Suprapubic skin (tissue), 4 donors: ENCODE measurements around the gene HEY2. TPM values are rescaled to one million over a fixed set of nuclear protein-coding genes. Genes with fewer than 3 reads are reported as not detected.

Experiments used
- DNase-seq, 2 donors: peaks; one replicate each; pipeline ENCODE4 v3.0.0-alpha.2; 2019; ENCODE audit warnings: low spot score in 2 of 2
- H3K27ac ChIP-seq: fragments of 200-600 bp; sonication (generic); one replicate; pipeline ENCODE4 v1.5.1; 2019
- H3K27me3 ChIP-seq: fragments of 200-600 bp; sonication (generic); one replicate; pipeline ENCODE4 v1.5.1; 2019
- H3K36me3 ChIP-seq: fragments of 200-600 bp; sonication (generic); one replicate; pipeline ENCODE4 v1.5.1; 2019
- H3K4me1 ChIP-seq: fragments of 200-600 bp; sonication (generic); one replicate; pipeline ENCODE4 v1.5.1; 2019
- H3K4me3 ChIP-seq: fragments of 200-600 bp; sonication (generic); one replicate; pipeline ENCODE4 v1.5.1; 2019; ENCODE audit warnings: mild to moderate bottlenecking
- H3K9me3 ChIP-seq: fragments of 200-600 bp; sonication (generic); one replicate; pipeline ENCODE4 v1.5.1; 2019
- EP300 ChIP-seq: sonication (generic); formaldehyde crosslinking; IDR thresholded peaks from one replicate; pipeline ENCODE4 v1.6.1; 2017; ENCODE audit warnings: antibody characterized with exemption
- POLR2A ChIP-seq, 2 donors: fragments of 450-650 bp; IDR thresholded peaks; one replicate each; pipeline ENCODE4 v1.6.1; 2017; ENCODE audit warnings: antibody characterized with exemption in 2 of 2, mild to moderate bottlenecking in 2 of 2, moderate library complexity in 2 of 2
- POLR2AphosphoS5 ChIP-seq, 3 donors: sonication (generic); formaldehyde crosslinking; IDR thresholded peaks; one replicate each; pipeline ENCODE4 v1.6.1; 2017; ENCODE audit warnings: antibody characterized with exemption in 3 of 3
- WGBS: methylation state at CpG from one replicate; pipeline ENCODE4 v1.1.5; 2018; 5-methylcytosine and 5-hydroxymethylcytosine counted together
- total RNA-seq, 4 donors: library from RNA; depleted of rRNA; stranded (reverse); fragments of >200 nt; gene quantifications; one replicate each; pipeline ENCODE4 v1.1.0, GENCODE V29; 2016
- TF ChIP-seq, protein P1 (sequence below), 2 donors: fragments of 200-600 bp in 1 of 2; fragments of 450-650 bp in 1 of 2; sonication (generic) in 1 of 2; IDR thresholded peaks; one replicate each; pipeline ENCODE4 v1.5.1; 2016 to 2019; ENCODE audit warnings: antibody characterized with exemption in 2 of 2, mild to moderate bottlenecking in 1 of 2, moderate library complexity in 1 of 2

HEY2 gene
- total RNA-seq, 4 donors from 2014 or later, result 0.76 to 3.0 (median 1.9) TPM

DNA sequence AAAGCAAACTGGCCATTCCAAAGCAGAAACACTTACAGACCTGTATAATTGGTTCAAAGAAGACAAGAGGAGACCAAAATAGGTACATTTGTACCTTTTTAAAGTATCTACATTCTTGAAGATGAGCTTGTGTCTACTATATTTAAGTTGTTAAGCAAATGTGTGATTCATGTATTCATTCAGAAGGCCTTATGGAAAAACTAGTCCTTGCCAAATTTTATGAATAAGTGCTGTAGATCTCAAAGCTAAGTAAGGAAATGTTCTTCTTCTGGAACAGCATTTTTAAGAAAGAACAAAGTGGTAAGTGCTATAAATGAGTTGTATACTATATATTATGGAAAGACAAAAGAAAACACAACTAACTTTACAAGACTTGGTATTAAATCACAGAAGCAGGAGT lies 22.2 kb upstream of the HEY2 start:
- TF ChIP-seq, protein P1, sequence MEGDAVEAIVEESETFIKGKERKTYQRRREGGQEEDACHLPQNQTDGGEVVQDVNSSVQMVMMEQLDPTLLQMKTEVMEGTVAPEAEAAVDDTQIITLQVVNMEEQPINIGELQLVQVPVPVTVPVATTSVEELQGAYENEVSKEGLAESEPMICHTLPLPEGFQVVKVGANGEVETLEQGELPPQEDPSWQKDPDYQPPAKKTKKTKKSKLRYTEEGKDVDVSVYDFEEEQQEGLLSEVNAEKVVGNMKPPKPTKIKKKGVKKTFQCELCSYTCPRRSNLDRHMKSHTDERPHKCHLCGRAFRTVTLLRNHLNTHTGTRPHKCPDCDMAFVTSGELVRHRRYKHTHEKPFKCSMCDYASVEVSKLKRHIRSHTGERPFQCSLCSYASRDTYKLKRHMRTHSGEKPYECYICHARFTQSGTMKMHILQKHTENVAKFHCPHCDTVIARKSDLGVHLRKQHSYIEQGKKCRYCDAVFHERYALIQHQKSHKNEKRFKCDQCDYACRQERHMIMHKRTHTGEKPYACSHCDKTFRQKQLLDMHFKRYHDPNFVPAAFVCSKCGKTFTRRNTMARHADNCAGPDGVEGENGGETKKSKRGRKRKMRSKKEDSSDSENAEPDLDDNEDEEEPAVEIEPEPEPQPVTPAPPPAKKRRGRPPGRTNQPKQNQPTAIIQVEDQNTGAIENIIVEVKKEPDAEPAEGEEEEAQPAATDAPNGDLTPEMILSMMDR (IDR thresholded peaks at IDR 0.05), result no peak
- TF ChIP-seq POLR2A (IDR thresholded peaks at IDR 0.05) (no peak), EP300 (no peak), POLR2AphosphoS5 (IDR thresholded peaks at IDR 0.05) (no peak)
- H3K9me3 ChIP-seq, result no peaks in the 10 kb centered on the region

DNA sequence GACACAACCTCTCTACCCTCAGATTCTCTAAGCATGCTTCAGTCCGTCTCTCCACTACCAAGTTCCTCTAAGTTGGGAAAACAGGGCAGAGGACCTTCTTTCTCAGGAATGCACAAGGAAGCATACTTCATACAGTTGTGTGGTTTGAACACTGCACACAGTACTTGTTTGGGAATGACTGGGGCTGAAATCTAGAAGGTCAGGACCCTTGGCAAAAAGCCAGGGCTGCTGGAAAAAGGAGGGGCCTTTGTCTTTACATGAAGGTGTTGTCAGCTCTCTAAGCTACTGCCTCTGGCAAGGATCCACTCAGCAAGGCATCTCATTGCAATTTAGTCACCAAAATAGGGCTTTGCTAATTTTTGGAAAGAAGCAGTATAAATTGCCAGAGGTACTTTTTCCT lies 20.7 kb upstream of the HEY2 start:
- Histone ChIP-seq H3K36me3 (no peaks in the 10 kb centered on the region), H3K27ac (no peak overlapping the region), H3K27me3 (no peaks in the 10 kb centered on the region), H3K4me3 (no peak overlapping the region), H3K4me1 (no peaks in the 10 kb centered on the region), H3K9me3 (no peaks in the 10 kb centered on the region)
- WGBS, result 86% methylated on average over 1 of the region's 1 CpG
- TF ChIP-seq EP300 (no peak), POLR2A (IDR thresholded peaks at IDR 0.05) (no peak), POLR2AphosphoS5 (IDR thresholded peaks at IDR 0.05) (no peak)
- TF ChIP-seq, protein P1 (IDR thresholded peaks at IDR 0.05), result no peak
- no peak for DNase-seq

More for the DNA sequence above, 22.2 kb upstream of the HEY2 start:
- no peaks in the 10 kb centered on the region for H3K4me1 ChIP-seq
- no peaks in the 10 kb centered on the region for H3K27me3 ChIP-seq
- H3K27ac ChIP-seq, result no peak overlapping the region
- H3K4me3 ChIP-seq, result no peak overlapping the region
- DNase-seq, result no peak
- H3K36me3 ChIP-seq, result no peaks in the 10 kb centered on the region

DNA sequence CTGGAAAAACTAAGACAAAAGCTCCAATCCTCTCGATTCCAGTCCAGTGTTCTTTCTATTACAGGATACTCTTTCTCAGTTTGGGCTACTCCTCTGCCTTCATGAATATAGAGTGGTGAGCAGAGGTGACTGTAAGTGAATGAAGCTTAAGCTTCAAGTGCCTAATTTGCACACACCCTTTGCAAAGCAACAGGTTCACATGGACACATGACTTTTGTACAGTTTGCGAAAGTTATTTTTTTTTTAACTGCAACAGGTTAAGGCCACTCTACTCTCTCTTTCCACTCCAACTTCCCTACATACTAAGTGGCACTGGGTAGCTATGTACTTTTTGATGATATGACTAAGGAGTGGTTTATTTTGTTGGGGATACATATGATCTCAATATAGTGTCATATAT lies 19.4 kb upstream of the HEY2 start:
- TF ChIP-seq, protein P1 (IDR thresholded peaks at IDR 0.05), result no peak
- no peaks in the 10 kb centered on the region for H3K27me3 ChIP-seq
- no peak overlapping the region for H3K27ac ChIP-seq
- no peaks in the 10 kb centered on the region for H3K4me1 ChIP-seq
- 82% methylated on average over 2 of the region's 2 CpGs for WGBS
- no peak for DNase-seq
- no peaks in the 10 kb centered on the region for H3K9me3 ChIP-seq
- H3K4me3 ChIP-seq, result no peak overlapping the region
- H3K36me3 ChIP-seq, result no peaks in the 10 kb centered on the region

DNA sequence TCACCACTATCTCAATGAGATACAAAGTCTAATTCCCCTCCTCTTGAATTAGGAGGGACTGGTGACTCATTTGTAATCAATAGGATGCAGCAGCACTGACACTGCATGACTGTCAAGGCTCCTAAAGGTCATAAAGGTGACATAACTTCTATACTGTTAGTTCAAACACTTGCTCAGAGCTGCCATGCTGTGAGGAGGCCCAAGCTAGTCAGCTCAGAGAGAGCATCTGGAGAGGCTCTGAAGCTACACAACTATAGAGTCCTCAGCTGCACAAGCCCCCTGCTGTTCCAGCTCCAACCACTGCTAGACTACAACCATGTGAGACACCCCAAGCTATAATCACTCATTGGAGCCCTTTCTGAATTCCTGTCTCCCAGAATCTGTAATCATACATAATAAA lies 17.0 kb upstream of the HEY2 start:
- TF ChIP-seq, protein P1 (IDR thresholded peaks at IDR 0.05), result no peak
- TF ChIP-seq EP300 (no peak), POLR2A (IDR thresholded peaks at IDR 0.05) (no peak), POLR2AphosphoS5 (IDR thresholded peaks at IDR 0.05) (no peak)
- Histone ChIP-seq H3K36me3 (no peaks in the 10 kb centered on the region), H3K9me3 (no peaks in the 10 kb centered on the region), H3K4me3 (no peak overlapping the region), H3K4me1 (no peaks in the 10 kb centered on the region), H3K27ac (no peak overlapping the region), H3K27me3 (no peaks in the 10 kb centered on the region)
- no peak for DNase-seq

DNA sequence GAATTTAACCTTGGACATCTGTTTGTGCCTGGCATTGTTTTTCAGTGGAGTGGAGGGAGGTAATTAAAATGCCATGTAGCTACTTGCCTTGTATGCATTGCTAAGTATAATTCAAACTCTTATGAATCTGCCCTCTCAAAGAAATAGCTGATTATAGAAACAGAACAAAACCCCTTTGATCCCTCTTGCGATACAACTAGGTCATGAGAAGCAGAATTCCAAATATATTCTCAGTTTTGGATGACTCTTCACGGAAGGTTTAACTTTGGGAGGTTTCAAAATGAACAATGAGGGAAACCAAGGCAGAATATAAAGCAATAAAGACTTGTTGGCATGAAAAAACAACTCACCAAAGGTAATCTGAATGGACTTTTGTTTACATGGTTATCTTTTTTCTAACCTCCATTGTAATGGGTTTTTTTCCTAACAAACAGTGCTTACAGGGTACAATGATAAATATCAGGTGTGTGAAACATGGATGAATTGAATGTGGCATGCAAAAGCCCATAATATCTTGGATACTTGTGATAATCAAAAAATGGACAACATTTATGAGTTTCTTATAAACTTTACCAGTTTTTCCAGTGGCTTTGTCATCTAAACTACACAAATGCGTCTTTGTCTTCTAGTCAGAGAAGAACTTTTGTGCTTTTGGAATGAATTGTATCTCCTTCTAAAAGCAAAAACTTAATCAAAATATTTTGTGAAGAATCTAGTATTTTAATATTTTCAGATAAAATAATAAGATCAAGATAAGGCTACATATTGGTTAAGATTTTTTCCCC lies 15.7 kb upstream of the HEY2 start:
- H3K36me3 ChIP-seq, result no peaks in the 10 kb centered on the region

DNA sequence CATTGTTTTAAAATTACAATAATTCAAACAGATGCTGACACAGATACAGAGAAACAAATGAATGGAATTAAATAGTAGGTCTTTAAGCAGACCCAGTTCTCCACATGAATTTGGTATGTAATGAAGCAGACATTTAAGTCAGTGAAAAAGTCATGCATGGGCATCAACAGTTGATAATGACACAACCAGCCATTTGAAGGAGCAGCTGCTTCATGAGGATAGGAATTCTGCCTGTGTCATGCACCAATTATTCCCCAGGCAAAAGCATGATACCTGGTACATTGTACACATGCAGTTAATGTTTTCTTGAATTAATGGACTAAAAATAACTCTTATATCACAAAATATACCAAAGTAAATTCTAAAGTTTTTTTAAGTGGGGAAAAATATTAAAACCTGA lies 11.2 kb upstream of the HEY2 start:
- no peak for TF ChIP-seq EP300
- TF ChIP-seq, protein P1 (IDR thresholded peaks at IDR 0.05), result no peak
- TF ChIP-seq POLR2AphosphoS5 (IDR thresholded peaks at IDR 0.05), result no peak
- TF ChIP-seq POLR2A (IDR thresholded peaks at IDR 0.05), result no peak
- Histone ChIP-seq H3K4me3 (no peak overlapping the region), H3K27ac (no peak overlapping the region), H3K27me3 (no peaks in the 10 kb centered on the region), H3K36me3 (no peaks in the 10 kb centered on the region), H3K9me3 (no peaks in the 10 kb centered on the region), H3K4me1 (no peaks in the 10 kb centered on the region)
- no peak for DNase-seq

More for the DNA sequence above, 15.7 kb upstream of the HEY2 start:
- no peaks in the 10 kb centered on the region for H3K27me3 ChIP-seq
- 87% methylated on average over 3 of the region's 3 CpGs for WGBS
- no peak for DNase-seq
- no peak overlapping the region for H3K4me3 ChIP-seq
- H3K9me3 ChIP-seq, result no peaks in the 10 kb centered on the region
- H3K27ac ChIP-seq, result no peak overlapping the region
- TF ChIP-seq POLR2A (IDR thresholded peaks at IDR 0.05) (no peak), EP300 (no peak)
- no peaks in the 10 kb centered on the region for H3K4me1 ChIP-seq
